GM21360 (cell line): ENCODE data around the gene RHOH.
A peak's percentile ranks its signal among the peaks of the same experiment; 100 is the strongest.
"Not testable (repeated sequence)": the region's sequence is repeated elsewhere in the genome, so short reads cannot be mapped to it uniquely, and the experiment has no call there.

Source experiments
- ATAC-seq: cut with Tn5 transposase; IDR thresholded peaks from one replicate; pipeline ENCODE4 v1.9.1; 2021; ENCODE audit warnings: mild to moderate bottlenecking, moderate library complexity; ENCODE audit not compliant: unreplicated experiment

The RHOH gene, protein sequence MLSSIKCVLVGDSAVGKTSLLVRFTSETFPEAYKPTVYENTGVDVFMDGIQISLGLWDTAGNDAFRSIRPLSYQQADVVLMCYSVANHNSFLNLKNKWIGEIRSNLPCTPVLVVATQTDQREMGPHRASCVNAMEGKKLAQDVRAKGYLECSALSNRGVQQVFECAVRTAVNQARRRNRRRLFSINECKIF

DNA sequence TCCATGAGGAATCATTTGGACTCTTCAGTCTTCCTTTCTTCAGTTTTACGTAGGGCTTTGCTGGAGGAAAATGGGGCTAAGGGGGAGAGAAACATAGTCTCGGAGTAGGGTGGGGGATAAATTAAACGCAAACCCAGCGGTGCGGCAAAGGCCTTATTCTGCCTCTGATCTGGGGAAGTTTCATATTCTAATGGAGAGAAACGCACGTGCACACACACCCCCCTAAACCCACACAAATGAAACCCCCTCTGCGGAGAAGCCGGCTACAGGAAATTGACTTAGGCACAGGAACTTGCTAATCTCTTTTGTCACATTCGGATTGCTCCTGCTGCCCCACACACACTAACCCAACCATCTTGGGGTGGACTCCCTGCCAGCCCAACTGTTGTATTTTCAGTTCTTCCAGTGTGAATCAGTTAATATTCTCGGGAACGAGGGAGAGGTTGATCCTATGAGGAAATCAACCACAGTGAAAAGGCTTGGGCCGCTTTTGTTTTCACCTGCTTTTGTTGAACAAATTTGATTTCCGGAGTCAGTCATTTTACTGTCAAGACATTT is at the start of gene RHOH:
TSS of gene RHOH (plus strand) at position 308 of the 558 bp plus-strand sequence. CDS start 46,356 bp downstream, outside the sequence.
- ATAC-seq, result peak; percentile 22

DNA sequence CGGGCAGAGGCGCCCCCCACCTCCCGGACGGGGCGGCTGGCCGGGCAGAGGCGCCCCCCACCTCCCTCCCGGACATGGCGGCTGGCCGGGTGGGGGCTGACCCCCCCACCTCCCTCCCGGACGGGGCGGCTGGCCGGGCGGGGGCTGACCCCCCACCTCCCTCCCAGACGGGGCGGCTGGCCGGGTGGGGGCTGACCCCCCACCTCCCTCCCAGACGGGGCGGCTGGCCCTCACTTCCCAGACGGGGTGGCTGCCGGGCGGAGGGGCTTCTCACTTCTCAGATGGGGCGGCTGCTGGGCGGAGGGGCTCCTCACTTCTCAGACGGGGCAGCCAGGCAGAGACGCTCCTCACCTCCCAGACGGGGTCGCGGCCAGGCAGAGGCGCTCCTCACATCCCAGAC is 49.3 kb upstream of the RHOH start:
- ATAC-seq, result not testable (repeated sequence)

DNA sequence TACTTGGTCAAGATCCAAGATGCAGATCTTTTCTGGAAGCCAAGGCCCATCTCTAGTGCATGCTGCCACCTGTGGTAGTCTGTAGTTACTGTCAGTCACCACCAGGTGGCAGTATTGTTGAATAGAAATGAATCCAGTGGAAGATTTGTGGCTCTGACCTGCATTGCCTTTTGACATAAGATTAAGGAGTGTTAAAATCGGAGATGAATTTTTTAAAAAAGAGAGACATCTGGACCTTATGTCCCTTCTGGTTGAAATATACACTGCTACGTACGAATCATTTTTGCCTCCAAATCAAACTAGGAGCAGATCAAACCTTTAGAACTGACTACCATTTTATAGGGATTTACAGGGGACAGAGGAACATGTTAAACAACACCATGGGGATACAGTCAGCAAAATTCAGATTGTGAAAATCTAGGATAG is 46.9 kb upstream of the RHOH start:
- peak; percentile 73 for ATAC-seq

DNA sequence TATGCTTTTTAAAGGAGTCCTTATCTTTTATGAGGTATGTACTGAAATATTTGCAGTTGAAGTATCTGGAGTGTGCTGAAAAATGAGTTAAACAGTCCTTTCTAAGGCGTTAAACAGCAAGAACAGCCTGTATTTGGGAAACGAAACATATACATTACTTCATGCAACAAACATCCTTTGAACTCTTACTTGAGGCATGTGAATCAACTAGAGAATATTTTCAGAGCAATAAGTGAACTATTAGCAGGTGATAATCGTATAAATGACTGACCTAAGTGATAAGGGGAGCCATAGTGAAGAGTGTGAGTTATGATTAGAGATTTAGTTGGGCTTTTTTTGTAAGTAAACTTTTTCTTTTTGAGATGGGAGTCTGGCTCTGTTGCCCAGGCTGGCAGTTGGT is 45.9 kb upstream of the RHOH start:
- no peak for ATAC-seq

DNA sequence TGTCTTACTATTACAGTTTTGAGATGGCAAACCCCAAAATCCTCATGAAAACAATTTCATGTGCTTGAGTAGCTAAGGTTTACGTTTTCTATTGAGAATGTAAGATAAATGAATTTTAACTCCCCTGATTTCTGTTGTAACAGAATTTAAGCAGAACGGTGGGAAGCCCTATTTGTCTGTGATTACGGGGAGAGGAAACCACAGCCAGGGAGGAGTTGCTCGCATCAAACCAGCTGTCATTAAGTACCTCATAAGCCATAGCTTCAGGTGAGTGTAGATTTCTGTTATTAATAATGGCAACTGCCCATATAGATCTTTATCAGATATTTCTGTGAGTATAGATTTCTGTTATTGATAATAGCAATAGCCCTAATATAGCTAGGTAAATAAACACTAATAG is 44.2 kb upstream of the RHOH start:
- ATAC-seq, result no peak

DNA sequence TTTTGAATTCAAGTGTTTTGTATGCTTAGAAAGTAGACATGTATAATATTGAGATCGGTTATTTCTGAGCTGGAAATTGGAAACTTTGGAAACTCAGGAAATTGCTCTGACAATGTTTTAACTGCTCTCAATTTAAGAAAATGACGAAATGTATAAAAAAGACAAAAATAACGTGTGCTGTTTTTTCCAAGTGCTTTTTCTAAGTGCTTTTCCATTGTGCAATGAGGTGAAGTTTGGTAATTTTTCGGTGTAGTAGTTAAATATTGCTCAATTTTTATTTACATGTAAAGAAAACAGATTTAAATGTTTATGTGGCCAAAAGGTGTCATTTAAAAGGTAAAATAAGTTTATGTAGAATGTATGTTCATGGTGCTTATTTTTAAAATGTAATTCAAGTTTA is 39.4 kb upstream of the RHOH start:
- no peak for ATAC-seq

DNA sequence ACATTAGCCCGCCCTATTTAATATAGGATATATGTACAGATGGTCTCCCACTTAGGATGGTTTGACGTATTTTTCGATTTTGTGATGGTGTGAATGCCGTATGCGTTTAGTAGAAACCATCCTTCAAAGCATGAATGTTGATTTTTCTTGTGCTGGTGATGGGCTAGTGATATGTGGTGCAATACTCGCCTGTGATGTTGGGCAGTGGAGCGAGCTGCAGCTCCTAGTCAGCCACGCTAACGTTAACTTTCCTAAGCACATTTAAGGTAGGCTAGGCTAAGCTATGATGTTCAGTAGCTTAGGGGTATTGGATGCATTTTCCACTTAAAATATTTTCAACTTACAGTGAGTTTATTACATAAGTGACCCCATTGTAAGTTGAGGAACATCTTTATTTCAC is 36.6 kb upstream of the RHOH start:
- no peak for ATAC-seq

DNA sequence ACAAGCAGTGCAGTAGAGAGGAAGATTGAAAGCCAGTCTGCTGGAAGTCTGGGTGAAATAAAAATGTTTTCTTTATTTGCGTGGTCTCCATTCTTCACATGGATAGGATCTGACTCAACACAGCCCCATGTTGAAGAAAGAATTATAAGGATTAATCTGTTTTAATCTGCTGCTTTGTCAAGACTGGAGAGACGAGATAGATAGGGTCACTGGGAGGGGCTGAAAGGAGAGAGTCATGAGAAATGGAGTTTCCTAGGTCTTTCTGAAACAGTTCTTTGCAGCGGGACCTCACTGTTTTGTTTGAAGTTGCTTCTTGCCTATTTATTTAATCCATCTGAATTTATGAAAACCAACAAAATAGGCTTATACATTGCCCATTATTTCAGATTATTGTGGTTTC is 32.4 kb upstream of the RHOH start:
- ATAC-seq, result no peak

DNA sequence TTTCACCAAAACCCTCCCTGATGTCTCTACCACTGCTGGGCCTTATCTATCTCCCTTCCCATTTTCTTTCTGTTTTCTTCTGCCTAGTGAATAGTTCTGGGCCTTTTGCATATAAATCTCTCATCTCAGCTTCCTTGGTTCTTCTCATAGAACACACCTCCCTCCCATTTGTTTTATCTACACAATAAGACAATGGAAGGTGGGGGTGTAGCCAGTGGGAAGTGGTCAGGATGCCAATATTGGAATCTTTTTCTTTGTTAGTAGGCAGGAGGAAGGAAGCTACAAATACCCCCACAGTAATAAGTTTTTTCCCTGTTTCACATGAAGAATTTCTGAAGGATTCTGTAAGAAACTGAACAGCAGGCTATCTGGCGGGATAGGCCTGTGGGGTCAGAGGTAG is 30.9 kb upstream of the RHOH start:
- ATAC-seq, result no peak

DNA sequence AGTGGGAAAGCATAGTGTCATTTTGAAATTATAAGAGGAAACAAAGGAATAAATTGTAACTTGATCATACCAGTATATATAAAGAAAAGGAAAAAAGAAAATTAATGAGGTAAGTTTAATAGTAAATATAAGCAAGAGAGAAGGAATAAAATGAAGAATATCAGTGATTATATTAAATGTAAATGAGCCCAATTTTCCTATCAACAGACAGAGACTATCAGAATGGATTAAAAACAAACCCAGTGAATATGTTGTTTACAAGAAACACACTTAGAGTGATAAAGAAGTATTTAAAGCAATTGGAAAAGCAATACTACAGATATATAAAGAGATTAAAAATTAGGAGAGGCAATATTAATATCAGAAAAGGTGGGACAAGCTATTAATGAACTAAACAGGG is 28.8 kb upstream of the RHOH start:
- ATAC-seq, result no peak

DNA sequence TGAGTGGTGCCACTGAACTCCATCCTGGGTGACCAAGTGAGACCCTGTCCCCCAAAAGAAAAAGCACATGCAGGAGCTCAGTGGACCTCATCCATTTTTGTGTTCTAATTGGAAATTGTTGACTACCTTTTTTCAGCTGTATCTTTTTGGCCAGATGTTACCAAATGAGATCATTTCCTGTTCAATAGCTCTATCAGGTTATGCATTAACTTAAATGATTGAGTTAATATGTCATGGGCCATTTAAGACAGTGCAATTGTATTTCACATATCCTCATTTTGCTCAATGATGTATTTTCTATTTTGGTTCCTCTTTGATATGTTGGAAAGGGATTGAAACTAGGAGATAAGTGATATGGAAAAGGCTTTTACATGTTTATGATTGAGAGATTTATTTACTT is 26.2 kb upstream of the RHOH start:
- no peak for ATAC-seq

DNA sequence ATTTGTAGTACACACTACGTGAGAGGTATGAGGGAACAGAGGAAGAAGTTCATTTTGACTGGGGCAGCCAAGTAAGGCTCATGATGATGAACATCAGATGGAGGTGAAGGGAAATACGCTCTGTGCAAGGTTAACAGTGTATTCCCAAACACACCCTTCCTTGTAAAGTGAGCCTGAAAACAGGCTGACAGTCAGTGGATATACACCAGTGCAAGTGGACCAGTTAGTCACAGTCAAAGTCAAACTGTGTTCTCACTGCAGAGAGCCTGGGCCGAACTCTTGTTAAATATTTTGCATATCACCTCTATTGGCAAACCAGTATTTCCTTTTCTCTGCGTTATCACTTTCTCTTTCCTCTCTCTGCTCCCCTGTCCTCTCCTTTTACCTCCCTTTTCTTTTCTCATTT is 23.4 kb upstream of the RHOH start:
- peak; percentile 68 for ATAC-seq

DNA sequence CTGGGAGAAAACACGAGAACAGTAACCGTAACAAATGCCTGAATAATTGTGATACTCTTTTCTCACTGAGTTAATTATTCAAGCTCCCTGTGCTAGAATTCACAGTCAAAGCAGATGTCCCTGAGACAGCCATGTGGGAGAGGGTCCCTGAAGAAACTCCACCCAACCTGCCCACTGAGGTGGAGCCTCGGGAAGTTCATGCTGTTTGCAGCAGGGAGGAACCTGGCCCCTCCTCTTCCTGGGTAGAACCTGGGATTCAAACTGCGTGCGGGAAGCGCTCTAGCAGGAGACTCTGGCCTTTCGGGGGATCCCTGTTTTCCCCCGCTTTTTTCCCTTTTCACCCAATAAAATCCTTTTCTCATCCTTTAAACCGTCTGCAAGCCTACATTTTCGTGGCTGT is 20.2 kb upstream of the RHOH start:
- ATAC-seq, result no peak

DNA sequence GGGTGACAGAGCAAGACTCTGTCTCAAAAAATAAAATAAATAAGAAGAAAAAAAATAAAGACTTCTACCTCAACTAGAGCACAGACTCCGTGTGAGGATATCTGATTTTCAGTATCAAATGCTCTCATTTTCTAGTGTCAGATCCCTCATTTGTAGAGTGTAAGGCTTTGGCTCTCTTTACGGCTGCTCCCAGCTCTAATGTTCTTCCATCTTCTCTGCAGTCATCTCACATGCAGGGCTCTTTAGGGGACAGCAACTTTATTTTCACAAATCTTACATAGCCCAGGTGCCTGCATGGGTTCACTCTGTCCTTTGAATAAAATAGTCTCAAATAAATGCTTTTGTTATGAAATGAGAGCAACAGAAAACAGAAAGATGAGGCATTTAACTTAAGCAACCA is 19.2 kb upstream of the RHOH start:
- ATAC-seq, result no peak

DNA sequence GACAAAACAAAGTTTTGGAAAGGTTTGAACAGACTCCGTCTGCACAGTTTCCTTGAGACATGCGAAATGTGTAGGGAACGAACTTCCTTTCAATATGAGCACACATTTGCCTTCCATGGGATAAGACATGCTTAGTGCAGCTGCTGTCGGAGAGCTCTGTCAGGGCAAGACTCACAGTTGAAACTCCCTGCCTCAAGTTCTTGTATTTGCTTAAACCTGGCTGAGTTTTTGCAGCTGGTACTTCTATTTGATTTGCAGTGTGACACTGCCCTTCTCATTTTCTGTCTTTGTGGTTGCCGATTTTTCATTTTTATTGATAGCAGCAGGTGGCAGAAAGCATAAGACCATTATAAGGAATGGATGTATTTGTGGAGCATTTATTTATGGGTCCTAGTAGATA is 18.2 kb upstream of the RHOH start:
- ATAC-seq, result no peak

DNA sequence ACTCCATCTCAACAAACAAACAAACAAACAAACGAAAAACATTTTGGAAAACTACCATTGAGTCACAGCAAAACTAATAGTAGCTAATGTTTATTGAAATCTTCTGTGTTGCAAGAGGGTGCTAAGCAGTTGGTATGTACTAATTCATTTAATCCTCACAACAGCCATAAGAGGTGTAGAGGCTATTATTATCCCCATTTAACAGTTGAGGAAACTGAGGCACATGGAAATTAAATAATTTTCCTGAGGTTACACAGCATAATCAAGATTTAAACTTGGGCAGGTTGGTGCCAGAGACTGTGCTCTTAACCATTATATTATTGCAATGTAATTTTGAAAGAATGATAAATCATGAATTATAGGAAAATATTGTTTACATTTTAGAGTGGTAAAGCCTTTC is 17.5 kb upstream of the RHOH start:
- no peak for ATAC-seq

DNA sequence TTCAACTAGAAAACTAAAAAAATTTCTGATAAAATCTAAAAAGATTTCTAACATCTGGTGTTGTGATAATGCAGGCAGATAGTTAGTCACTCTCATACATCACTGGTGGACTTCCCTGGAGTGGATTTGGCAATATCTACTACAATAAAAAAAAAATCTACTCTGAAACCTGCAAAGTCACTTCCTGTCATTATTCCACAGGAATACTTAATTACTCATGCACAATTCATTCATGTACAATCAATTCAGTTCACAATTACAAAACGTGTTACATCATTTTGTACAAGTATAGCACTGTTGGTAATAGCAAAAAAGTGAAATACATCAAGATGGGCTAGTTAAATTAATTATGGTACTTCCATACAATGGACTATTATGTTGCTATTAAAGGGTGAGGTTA is 16.5 kb upstream of the RHOH start:
- no peak for ATAC-seq

DNA sequence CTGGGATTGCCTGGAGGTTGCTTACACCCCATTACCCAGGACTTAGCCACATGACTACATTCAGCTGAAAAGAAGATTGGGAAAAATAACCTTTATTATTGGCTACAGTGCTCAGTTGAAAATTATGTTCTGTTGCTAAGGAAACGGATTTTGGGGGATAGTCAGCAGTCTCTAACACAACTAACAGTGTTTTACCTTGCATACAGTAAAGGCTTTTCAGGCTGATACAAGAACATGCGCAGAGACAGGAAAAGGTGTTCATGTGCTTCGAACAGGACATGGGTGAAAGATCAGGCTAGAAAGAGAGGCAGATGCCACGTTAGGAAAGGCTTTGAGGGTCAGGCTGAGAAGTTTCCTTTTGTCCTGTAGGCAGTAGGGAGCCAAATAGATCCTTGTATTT is 14.8 kb upstream of the RHOH start:
- no peak for ATAC-seq

DNA sequence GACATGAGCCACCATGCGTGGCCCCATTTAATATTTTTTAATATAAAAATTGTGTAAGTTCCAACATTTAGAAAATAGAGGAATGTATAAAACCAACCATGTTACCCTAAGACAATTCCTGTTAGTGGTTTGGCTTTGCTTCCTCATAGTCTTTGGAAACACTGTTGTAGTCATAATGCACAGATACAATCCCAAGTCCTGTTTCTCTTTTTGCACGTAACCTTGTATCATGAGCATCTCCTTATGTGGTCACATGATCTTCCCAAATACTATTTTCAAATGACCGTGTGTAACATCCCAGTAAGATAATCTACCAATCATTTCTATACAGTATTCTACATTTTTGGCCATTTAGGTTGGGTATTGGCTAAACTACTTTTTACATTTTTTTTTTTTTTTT is 13.9 kb upstream of the RHOH start:
- ATAC-seq, result no peak

DNA sequence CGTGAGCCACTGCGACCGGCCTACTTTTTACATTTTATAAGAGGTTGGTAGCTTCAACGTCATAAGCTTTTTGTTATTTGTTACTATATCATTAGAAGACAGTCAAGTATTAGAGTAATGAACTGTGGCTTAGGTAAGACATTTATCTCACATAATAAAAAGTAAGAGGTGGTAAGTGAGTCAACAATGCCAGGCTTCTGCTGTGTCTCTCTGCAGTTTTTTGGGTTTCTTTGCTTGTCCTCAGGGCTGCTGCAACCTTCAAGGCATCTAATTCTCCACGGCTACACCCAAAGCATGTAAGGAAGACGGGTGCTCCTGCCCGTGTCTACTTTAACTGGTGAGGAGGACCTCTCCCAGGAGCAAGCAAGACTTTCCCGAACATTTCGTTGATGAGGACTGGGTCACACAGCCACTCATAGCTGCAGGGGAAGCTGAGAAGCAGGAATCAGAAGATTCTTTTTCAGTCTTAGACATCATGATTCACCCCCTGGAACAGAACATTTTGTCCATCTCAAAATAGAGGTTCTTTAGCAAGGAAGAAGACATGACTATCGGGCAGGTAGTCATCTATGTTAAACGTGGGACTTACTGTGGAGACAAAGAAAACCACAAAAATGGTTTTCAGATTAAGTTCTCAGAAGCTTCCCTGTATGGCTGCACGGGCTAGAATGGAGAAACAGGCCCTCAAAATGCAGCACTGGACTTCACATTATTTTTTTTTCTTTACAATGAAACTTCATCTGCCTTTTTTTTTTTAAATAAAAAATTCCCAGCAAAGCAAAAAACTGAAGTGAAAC is 13.0 kb upstream of the RHOH start:
- ATAC-seq, result no peak

DNA sequence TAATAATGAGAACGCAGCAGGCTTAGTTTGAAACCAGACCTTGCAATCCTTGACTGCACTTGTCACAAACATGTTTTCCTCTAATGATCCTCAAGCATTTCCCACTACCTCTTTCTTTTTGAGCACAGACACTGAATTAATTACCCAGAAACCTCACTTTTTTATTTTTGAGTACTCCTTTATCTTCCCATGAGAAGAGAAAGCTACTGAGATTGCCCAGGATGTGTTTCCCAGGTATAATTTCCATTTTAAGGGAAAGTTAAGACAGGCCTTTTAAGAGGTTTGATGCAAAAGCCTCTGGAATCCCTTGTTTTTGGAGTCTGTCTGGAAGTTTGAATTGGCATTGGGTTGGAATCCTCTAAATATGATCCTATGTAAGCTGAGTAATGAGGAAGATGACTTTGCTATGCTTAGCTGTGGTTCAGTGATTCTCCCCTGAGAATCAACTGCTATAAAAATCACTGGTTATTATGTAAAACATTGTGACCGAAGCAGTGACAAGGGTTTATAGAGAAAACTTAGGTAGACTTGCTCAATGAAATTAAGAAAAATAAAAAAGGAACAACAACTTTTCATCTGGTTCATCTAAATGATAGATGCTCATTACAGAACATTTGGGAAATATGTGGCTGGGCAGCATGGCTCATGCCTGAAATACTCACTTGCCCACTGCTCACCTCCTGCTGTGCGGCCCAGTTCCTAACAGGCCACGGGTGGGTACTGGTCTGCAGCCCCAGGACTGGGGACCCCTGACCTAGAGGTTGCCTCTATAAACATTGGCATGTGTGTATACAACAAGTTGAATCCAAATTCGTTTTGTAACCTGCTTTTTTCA is 10.8 kb upstream of the RHOH start:
- peak; percentile 49 for ATAC-seq

DNA sequence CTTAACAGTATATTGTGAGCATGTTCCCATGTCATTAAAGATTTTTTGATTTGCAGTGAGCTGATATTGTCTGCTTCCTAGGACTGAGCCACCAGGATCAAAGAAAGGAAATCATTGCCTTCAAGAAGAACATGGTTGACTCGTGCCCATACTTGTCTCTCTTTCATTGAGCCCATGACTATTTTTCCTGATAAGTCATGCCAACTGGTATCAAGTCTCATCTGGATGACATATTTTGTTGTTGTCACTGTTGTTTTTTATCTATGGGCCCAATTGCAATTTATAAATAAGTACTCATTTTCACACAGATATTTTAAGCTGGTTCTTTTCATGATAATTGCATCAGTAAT is 10.2 kb upstream of the RHOH start:
- no peak for ATAC-seq
